GM12872 (cell line): ENCODE data around the gene SLC22A6.

ENCODE experiments used
- CTCF ChIP-seq: IDR thresholded peaks from 3 replicates; pipeline ENCODE4 v1.5.1; 2011; ENCODE audit warnings: low read depth, mild to moderate bottlenecking, low read length, moderate library complexity; ENCODE audit not compliant: insufficient read depth

SLC22A6 gene

DNA sequence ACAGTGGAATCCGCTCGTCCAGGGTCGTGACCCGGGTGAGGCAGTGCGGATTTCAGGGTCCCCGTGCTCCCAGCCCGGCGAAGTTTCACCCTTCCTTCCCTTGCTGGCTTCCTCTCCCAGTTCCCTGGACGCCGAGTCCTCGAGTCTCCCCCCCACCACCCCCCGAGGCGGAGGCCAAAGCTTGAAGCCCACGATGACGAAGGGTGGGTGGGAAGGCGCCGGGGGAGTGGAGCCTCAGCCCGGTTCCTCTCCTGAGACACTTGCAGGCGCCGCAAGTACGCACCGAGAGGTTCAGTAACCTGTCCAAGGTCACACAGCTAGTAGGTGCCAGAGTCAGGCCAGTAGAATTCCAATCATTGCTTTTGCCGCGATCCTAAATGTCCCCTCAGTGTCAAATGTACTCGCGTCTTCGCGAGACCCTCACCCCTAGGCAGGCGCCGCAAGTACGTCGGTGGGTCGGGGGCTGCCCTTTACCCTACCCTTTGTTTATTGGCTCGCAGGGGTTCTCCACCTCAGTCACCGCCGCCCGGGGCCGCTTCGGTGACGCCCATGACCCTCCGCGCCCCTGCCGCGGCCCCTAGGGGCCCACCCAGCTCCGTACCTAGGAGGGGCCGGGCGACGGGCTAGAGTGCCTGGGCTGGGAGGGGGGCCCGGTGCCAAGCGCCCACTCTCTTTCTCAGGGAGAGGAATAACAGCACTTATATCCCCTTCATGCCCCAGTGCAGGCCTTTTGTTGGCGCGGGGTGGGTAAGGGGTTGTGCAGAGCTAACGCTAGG lies 57.9 kb downstream of the SLC22A6 start:
- TF ChIP-seq CTCF = no peak
